D721Med (cell line): Measurements from ENCODE around the gene ATXN1.
A peak's percentile ranks its signal among the peaks of the same experiment; 100 is the strongest.

ENCODE experiments used
- DNase-seq: peaks from one replicate; pipeline ENCODE4 v3.0.0; 2011; ENCODE audit warnings: low spot score; ENCODE audit not compliant: insufficient read length
- FAIRE-seq: peaks from 2 replicates; lab custom pipeline; 2011; peaks lifted over from hg19 to GRCh38; lab: Jason Lieb, UNC
- CTCF ChIP-seq: IDR thresholded peaks from 2 replicates; pipeline ENCODE4 v1.5.1; 2012; ENCODE audit warnings: mild to moderate bottlenecking, control low read depth; ENCODE audit not compliant: insufficient read depth; ENCODE audit errors: missing control alignments

ATXN1 gene

GRCh38 chr6:16331384-16332174, 429.7 kb downstream of the ATXN1 start:
- FAIRE-seq (no peak), DNase-seq (peak; percentile 71)
- TF ChIP-seq CTCF, result peak; percentile 95

GRCh38 chr6:16329233-16329632, 432.0 kb downstream of the ATXN1 start:
- no peak for DNase-seq
- no peak for FAIRE-seq
- TF ChIP-seq CTCF, result no peak

- FAIRE-seq (no peak), DNase-seq (no peak)
Measured at GRCh38 chr6:16327777-16328325, 433.4 kb downstream of the ATXN1 start.

GRCh38 chr6:16326971-16327776, 434.1 kb downstream of the ATXN1 start:
- no peak for FAIRE-seq
- DNase-seq, result no peak
- no peak for TF ChIP-seq CTCF

More at GRCh38 chr6:16327777-16328325, 433.4 kb downstream of the ATXN1 start:
- TF ChIP-seq CTCF, result no peak

- no peak for DNase-seq
- no peak for FAIRE-seq
- TF ChIP-seq CTCF, result no peak
Measured at GRCh38 chr6:16326531-16326930, 434.7 kb downstream of the ATXN1 start.

GRCh38 chr6:16324606-16325225, 436.5 kb downstream of the ATXN1 start:
- DNase-seq (no peak), FAIRE-seq (no peak)
- TF ChIP-seq CTCF, result no peak
